ENCODE measurements around the gene TRIP6. TPM values are rescaled to one million over a fixed set of nuclear protein-coding genes. Genes with fewer than 3 reads are reported as not detected.

The TRIP6 gene
- total RNA-seq = 100 to 1,000 TPM in 2 of 4 donors, 10 to 100 TPM in 2; 81.4 to 109 (median 93.7) TPM

GRCh38 chr7:100867040-100867775 is at the start of gene TRIP6:
Gene TRIP6, plus strand, starts transcription at chr7:100867387. Its CDS starts 111 bp downstream, at chr7:100867498.
- peak within 1 kb of the TSS; percentile 83 to 99 (median 92) for H3K4me3 ChIP-seq
- no peaks in the 10 kb centered on the region for H3K27me3 ChIP-seq
- H3K9me3 ChIP-seq = no peaks in the 10 kb centered on the region
- H3K4me1 ChIP-seq = peaks cover 27 to 65% (median 31%) of the 10 kb centered on the region in 3 donors
- WGBS, 2 donors = 0 to 2% methylated on average over 18 of the region's 42 CpGs
- peak within 1 kb of the TSS; percentile 99 to 100 (median 99) for H3K27ac ChIP-seq
- TF ChIP-seq, protein P1, sequence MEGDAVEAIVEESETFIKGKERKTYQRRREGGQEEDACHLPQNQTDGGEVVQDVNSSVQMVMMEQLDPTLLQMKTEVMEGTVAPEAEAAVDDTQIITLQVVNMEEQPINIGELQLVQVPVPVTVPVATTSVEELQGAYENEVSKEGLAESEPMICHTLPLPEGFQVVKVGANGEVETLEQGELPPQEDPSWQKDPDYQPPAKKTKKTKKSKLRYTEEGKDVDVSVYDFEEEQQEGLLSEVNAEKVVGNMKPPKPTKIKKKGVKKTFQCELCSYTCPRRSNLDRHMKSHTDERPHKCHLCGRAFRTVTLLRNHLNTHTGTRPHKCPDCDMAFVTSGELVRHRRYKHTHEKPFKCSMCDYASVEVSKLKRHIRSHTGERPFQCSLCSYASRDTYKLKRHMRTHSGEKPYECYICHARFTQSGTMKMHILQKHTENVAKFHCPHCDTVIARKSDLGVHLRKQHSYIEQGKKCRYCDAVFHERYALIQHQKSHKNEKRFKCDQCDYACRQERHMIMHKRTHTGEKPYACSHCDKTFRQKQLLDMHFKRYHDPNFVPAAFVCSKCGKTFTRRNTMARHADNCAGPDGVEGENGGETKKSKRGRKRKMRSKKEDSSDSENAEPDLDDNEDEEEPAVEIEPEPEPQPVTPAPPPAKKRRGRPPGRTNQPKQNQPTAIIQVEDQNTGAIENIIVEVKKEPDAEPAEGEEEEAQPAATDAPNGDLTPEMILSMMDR (IDR thresholded peaks at IDR 0.05) = peak in 1 of 6 experiments; percentile 3
- TF ChIP-seq POLR2A (IDR thresholded peaks at IDR 0.05) = peak in 2 of 4 donors; percentile 43 to 50
- DNase-seq = no peak
- peaks cover 2 to 49% (median 11%) of the 10 kb centered on the region in 3 donors for H3K36me3 ChIP-seq
- intact Hi-C loops (cut with DNase I) = no loop called here

GRCh38 chr7:100818366-100818765 is 48.8 kb upstream of the TRIP6 start:
- WGBS, 2 donors = 93 to 95% methylated on average over 4 to 8 of the region's 9 CpGs
- Histone ChIP-seq H3K4me1 (no peaks in the 10 kb centered on the region), H3K4me3 (no peak overlapping the region), H3K27ac (no peak overlapping the region), H3K27me3 (no peaks in the 10 kb centered on the region), H3K9me3 (no peaks in the 10 kb centered on the region), H3K36me3 (peaks cover 24 to 100% (median 59%) of the 10 kb centered on the region in 3 donors)
- DNase-seq = no peak
- TF ChIP-seq, protein P1 (IDR thresholded peaks at IDR 0.05) = no peak
- no peak for TF ChIP-seq POLR2A (IDR thresholded peaks at IDR 0.05)
- intact Hi-C loops (cut with DNase I) = no loop called here

GRCh38 chr7:100818825-100819224 is 48.4 kb upstream of the TRIP6 start:
- 80 to 83% methylated on average over 6 of the region's 6 CpGs for WGBS, 2 donors
- H3K27ac ChIP-seq = no peak overlapping the region
- no peak overlapping the region for H3K4me3 ChIP-seq
- no peak for DNase-seq
- H3K36me3 ChIP-seq = peaks cover 29 to 100% (median 59%) of the 10 kb centered on the region in 3 donors
- peaks cover 0 to under 1% (median 0%) of the 10 kb centered on the region in 3 donors for H3K4me1 ChIP-seq
- no peaks in the 10 kb centered on the region for H3K9me3 ChIP-seq
- intact Hi-C loops (cut with DNase I) = no loop called here
- TF ChIP-seq, protein P1 (IDR thresholded peaks at IDR 0.05) = no peak
- no peak for TF ChIP-seq POLR2A (IDR thresholded peaks at IDR 0.05)
- no peaks in the 10 kb centered on the region for H3K27me3 ChIP-seq

DNA sequence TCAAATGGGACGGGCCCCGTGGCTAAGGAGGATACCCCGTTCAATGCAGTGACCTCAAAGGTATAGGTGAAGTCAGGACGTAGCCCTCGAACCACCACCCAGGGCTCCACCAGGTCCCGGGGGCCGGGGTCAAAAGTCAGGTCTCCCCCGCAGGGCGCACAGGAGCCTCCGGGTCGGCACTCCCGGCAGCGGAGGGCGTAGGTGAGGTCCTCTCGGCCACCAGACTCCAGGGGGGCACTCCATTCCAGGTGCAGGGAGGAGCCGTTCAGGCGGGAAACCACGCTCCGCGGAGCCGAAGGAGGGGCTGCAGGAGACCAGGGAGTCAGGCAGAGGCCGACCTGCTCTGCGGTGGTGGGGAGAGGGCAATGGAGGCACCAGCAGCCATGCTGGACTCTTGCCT is 47.6 kb upstream of the TRIP6 start:
- Histone ChIP-seq H3K4me3 (no peak overlapping the region), H3K27ac (no peak overlapping the region), H3K9me3 (no peaks in the 10 kb centered on the region), H3K4me1 (peaks cover 5 to 8% (median 8%) of the 10 kb centered on the region in 3 donors), H3K36me3 (peaks cover 29 to 98% (median 59%) of the 10 kb centered on the region in 3 donors), H3K27me3 (no peaks in the 10 kb centered on the region)
- intact Hi-C loops (cut with DNase I) = no loop called here
- no peak for DNase-seq
- TF ChIP-seq, protein P1 (IDR thresholded peaks at IDR 0.05) = no peak
- TF ChIP-seq POLR2A (IDR thresholded peaks at IDR 0.05) = no peak
- 90% methylated on average over 12 of the region's 23 CpGs; no CpG with 5 or more reads in 1 of the 2 donors for WGBS, 2 donors
